GM21381 (cell line): ENCODE data around the gene SH3BP2.

Experiments
- ATAC-seq: cut with Tn5 transposase; IDR thresholded peaks from one replicate; pipeline ENCODE4 v1.9.1; 2021; ENCODE audit warnings: mild to moderate bottlenecking, moderate library complexity; ENCODE audit not compliant: unreplicated experiment

SH3BP2 gene

GRCh38 chr4:2850966-2851798 lies 58.3 kb downstream of the SH3BP2 start:
- ATAC-seq: no peak

- peak; percentile 43 for ATAC-seq
These were observed 59.6 kb downstream of the SH3BP2 start for GRCh38 chr4:2852481-2852921.

GRCh38 chr4:2855584-2855983 lies 62.7 kb downstream of the SH3BP2 start:
- no peak for ATAC-seq

GRCh38 chr4:2856266-2856665 lies 63.4 kb downstream of the SH3BP2 start:
- no peak for ATAC-seq

- ATAC-seq: no peak
These were observed 64.6 kb downstream of the SH3BP2 start for GRCh38 chr4:2857349-2857927.

- ATAC-seq: no peak
These were observed 65.7 kb downstream of the SH3BP2 start for GRCh38 chr4:2858451-2859217.

GRCh38 chr4:2859514-2859913 lies 66.6 kb downstream of the SH3BP2 start:
- no peak for ATAC-seq

GRCh38 chr4:2860391-2861348 lies 67.8 kb downstream of the SH3BP2 start:
- no peak for ATAC-seq

GRCh38 chr4:2861631-2862436 lies 68.9 kb downstream of the SH3BP2 start:
- peak; percentile 57 for ATAC-seq

- no peak for ATAC-seq
These were observed 69.6 kb downstream of the SH3BP2 start for GRCh38 chr4:2862528-2862927.

- no peak for ATAC-seq
These were observed 70.8 kb downstream of the SH3BP2 start for GRCh38 chr4:2863649-2864048.

GRCh38 chr4:2865196-2865780 lies 72.4 kb downstream of the SH3BP2 start:
- ATAC-seq: no peak

- ATAC-seq: no peak
These were observed 73.4 kb downstream of the SH3BP2 start for GRCh38 chr4:2866160-2866861.

- ATAC-seq: no peak
These were observed 74.0 kb downstream of the SH3BP2 start for GRCh38 chr4:2866891-2867290.

GRCh38 chr4:2867758-2868491 lies 75.0 kb downstream of the SH3BP2 start:
- no peak for ATAC-seq

GRCh38 chr4:2868877-2869487 lies 76.1 kb downstream of the SH3BP2 start:
- ATAC-seq: no peak

GRCh38 chr4:2869659-2870058 lies 76.8 kb downstream of the SH3BP2 start:
- ATAC-seq: no peak

- no peak for ATAC-seq
These were observed 77.2 kb downstream of the SH3BP2 start for GRCh38 chr4:2870082-2870481.
